GM19025 (cell line): ENCODE measurements around the gene HEXA.
A peak's percentile ranks its signal among the peaks of the same experiment; 100 is the strongest.

Source experiments
- ATAC-seq: cut with Tn5 transposase; IDR thresholded peaks from one replicate; pipeline ENCODE4 v1.9.1; 2021; ENCODE audit warnings: mild to moderate bottlenecking, low read depth, moderate library complexity; ENCODE audit not compliant: unreplicated experiment

HEXA gene

GRCh38 chr15:72377331-72377730 is 1.5 kb upstream of the HEXA start:
- ATAC-seq, result no peak

DNA sequence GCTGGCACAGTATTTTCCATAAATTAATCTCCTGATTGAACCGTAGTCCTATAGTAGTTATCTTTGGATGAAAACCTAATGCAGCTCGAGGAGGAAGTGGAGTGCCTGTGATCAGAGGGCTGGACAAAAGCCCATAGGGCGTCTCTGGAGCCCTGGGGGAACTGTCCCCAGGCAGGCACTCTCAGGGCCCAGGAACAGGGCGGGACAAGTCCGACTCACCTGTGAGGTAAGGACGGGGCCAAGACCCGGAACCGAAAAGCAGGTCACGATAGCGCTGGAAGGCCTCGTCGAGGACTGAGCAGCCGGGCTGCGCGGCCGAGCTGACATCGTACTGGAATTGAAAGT is 341 bp downstream of the HEXA start:
- ATAC-seq, result peak; percentile 32

GRCh38 chr15:72372361-72372760 is 3.5 kb downstream of the HEXA start:
- no peak for ATAC-seq

GRCh38 chr15:72369964-72370363 is 5.8 kb downstream of the HEXA start:
- no peak for ATAC-seq

DNA sequence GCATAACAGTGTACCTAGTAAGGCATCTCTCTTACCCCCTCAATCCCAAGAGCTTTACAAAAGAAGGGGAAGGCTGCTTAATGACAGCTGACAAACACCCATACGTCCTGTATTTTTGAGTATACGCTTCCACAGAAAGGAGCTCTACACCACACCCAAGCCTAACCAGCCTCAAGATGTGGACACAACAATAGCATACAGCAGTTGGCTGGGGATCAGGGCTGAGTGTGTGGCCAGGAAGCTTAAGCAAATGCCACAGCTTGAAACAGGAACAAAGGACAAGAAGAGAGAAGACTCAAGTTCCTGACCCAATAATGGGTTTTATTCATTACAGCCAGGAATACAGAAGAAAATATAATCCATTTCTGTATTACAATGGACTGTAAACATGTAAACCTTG is 6.9 kb downstream of the HEXA start:
- ATAC-seq, result no peak

DNA sequence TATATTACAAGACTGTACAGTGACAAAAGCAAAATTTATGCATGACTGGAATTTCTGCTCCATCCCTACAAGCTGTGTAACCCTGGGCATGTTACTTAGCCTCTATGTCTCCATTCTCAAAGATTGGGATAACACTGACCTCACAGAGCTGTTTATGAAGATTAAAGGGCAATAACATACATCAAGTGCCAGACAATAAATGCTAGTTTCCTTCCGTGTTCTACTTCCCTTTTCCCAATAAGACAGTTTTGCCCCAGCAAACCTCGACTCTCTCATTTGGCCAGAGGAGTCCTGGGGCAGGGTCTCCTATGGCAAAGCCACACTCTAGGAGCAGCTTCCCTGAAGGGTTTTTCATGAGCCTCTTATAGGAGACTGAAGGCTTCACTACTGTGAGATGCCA is 7.5 kb downstream of the HEXA start:
- ATAC-seq, result no peak

- ATAC-seq, result peak; percentile 86
Measured at GRCh38 chr15:72365844-72366243, 10.0 kb downstream of the HEXA start.

DNA sequence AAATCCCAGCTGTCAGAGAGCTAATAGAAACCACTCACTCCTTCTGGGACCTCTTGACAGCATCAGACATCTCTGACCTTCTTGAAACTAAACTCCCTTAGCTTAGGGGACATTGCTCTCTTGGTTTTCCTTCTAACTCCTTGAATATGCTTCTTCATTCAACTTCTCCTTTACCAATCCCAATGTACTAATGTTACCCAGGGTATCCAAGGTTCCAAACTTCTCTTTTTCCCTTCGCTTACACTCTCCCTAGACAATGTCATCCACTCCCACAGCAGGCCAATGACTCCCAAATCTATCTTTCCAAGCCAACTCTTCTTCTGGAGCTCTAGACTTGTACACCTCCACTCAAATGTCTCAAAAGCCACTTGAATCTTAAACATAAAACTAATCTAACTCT is 14.6 kb downstream of the HEXA start:
- ATAC-seq, result no peak

GRCh38 chr15:72358650-72359171 is 17.1 kb downstream of the HEXA start:
- peak; percentile 55 for ATAC-seq

GRCh38 chr15:72358121-72358520 is 17.7 kb downstream of the HEXA start:
- ATAC-seq, result no peak

DNA sequence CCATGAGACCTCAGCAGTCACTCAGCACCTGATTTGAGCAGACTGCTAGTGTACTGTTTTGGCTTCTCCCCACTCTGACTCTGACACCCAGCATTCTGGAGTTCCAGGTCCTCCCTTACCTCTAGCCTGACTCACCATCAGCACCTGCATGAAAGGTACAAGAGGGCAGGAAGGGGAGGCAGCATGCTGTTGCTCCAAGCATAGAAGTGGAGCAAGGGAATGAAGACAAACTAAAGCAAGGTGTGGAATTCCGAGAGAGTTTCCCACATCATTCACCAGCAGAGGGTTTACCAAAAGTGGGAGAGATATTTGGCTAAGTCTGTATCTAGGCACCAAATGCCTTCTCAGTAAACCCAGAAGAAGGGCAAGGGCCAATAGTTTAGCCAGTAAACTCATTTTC is 21.3 kb downstream of the HEXA start:
- no peak for ATAC-seq

DNA sequence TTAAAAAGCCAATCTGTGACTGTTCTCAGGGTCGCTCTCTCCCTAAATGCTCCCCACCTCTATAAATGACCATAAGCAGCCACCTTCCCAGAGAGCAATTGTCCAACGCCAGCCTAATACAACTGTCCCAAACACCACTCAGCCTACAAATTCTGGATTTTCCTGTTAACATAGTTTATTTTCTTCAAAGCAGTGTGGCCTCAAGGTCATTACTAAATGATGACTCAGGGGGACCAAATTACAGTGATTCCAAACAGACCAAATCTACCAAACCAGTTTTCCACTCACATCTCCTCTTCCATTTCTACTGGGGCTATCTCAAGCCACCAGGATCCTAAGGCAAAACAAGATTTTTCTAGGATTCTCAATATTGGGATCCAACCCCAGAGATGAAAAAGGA is 22.5 kb downstream of the HEXA start:
- ATAC-seq, result no peak

DNA sequence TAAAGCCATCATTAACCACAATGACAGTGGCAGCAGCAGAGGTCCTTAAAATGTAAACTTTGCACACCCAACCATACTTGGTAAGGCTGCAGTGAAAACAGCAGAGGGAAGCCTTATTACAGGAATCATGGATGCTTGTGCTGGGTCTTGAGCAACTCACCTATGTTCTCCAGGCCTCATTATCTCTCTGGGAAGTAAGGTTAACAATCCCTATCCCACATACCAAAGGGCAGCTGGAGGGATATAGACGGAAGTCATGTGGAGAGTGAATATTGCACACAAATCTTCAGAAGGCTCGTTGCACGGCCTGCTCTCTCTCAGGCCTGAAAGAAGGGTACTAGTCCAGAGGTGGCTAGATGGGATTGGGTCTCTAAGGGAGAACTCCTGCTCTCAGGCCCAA is 30.0 kb downstream of the HEXA start:
- ATAC-seq, result no peak

DNA sequence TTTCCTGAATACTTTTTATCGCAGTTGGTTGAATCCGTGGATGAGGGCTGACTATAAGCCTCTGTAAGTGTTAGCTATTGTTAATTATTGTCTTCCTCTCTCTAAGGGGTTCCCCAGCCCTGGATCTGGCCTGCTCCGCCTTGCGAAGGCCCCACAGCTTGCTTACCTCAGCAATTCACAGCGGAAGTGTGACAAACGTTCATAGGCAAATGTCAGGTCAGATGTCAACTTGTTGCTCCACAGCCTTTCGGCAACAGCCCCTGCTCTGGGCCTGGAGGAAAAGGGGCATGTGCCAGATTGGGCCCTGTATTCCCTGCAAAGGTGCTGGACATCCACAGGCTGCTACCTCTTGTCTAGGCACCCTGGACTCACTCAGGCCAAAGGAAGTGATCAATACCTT is 30.5 kb downstream of the HEXA start:
- ATAC-seq, result no peak

GRCh38 chr15:72344602-72345001 is 31.2 kb downstream of the HEXA start:
- no peak for ATAC-seq

DNA sequence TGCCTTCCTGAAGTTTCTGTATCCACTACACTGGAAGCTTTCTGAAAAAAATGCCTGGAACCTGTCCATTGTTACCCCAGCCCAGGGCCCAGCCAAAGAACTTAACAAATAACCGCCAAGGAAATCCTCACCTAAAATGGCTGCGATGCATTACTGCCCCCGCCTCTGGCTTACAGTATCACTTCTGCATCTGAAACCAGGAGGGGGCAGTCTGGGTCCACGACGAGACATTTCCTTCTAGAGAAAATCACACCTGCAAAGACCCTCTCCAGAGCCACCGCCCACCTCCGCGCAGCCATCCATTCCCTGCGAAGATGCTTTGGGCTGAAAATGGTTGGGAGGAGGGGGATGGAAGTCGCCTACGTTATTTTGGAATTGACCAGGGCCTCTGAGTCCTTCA is 33.4 kb downstream of the HEXA start:
- ATAC-seq, result no peak

- ATAC-seq, result no peak
Measured at GRCh38 chr15:72341361-72341760, 34.5 kb downstream of the HEXA start.

- ATAC-seq, result no peak
Measured at GRCh38 chr15:72340366-72340765, 35.4 kb downstream of the HEXA start.

DNA sequence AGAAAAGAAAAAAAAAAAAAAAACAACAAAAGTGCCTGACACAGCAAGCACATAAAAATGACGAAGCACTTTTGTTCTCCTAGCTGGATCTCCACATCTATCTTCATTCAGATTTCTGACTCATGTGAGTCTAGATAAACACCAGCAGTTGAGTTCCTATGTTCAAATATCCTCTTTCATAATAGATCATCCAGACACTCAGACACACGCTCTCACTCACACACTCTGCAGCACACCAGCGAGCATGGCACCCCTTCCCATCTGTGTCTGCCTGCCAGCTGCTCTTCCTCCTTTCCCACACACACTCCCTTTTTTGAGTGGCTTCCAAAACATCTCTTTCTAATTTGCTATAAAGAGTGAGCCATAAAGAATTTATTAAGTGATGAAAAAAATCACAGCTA is 36.0 kb downstream of the HEXA start:
- no peak for ATAC-seq

DNA sequence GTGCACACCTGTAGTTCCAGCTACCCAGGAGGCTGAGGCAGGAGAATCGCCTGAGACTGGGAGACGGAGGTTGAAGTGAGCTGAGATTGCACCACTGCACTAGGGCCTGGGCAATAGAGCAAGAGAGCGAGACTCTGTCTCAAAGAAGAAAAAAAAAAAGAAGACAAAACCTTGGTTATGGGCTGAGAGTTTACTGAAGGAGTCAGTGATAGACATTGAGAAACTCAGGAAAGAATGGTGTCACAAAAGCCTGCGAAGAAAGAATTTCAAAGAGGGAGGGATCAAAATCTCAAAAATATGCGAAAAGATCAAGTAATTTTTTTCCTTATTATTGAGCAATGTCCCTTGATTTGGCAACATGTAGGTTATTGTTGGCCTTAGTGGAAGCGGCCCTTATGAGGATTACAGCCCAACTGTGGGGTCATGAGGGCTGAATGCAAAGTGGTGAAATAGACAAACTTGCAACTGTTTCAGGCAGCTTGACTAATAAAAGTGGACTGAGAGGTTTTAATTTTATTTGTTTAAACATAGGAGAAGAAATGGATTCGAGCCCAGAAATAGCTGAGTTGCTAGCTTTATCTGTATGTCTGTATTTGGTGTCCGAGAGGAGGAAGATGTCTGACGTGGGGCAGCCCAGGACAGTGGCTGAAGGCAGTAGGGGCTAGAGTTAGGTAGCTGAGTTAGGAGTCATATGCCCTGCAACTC is 37.0 kb downstream of the HEXA start:
- ATAC-seq, result no peak

DNA sequence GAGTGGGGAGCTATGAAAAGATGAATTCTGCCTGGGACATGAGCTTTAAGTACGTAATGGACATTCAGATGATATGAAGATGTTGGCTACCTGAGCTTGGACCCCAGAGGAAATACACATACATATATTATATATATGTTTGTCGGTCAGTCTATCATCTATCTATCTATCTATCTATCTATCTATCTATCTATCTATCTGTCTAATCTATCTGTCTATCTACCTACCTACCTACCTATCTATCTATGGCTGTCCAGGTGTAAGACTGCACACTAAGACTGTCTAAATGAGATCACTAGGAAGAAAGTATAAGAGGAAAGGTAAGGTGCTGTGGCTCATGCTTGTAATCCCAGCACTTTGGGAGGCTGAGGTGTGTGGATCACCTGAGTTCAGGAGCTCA is 37.7 kb downstream of the HEXA start:
- no peak for ATAC-seq

DNA sequence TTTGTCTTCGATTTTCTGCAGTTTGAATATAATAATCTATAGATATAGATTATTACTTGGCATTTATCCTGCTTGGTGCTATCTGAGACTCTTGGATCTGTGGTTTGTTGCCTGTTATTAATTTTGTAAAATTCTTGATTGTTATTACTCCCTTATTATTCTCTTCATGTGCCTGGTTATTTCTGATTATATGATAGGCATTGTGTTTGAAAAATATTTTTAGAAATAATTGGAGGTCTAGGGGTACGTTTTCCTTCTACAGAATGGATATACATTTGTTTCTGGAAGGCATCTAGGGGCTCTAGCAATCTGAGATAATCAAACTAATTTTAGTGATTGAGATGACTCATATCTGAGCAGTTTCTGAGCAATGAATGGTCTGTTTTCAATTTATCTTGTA is 41.0 kb downstream of the HEXA start:
- no peak for ATAC-seq

- ATAC-seq, result no peak
Measured at GRCh38 chr15:72331021-72331420, 44.8 kb downstream of the HEXA start.
